Prostate gland (tissue), 2 donors: ENCODE results near the gene SMPD3. TPM values are rescaled to one million over a fixed set of nuclear protein-coding genes. Genes with fewer than 3 reads are reported as not detected.

Experiments used
- DNase-seq: peaks from one replicate; pipeline ENCODE4 v3.0.0-alpha.2; 2019; ENCODE audit warnings: low spot score
- H3K27ac ChIP-seq, 2 donors: fragments of 200-600 bp; sonication (generic); 2 replicates each; pipeline ENCODE4 v1.5.1; 2017 to 2019
- H3K27me3 ChIP-seq: fragments of 200-600 bp; sonication (generic); replicated peaks from 2 replicates; pipeline ENCODE4 v1.5.1; 2019; ENCODE audit not compliant: insufficient read depth
- H3K36me3 ChIP-seq, 2 donors: fragments of 200-600 bp; sonication (generic); 1 replicate in 1 of 2; 2 replicates in 1 of 2; pipeline versions ENCODE4 v1.5.1 to v1.8.1; 2017 to 2019
- H3K4me1 ChIP-seq: fragments of 200-600 bp; sonication (generic); replicated peaks from 2 replicates; pipeline ENCODE4 v1.5.1; 2019
- H3K4me3 ChIP-seq, 2 donors: fragments of 200-600 bp; sonication (generic); 2 replicates each; pipeline ENCODE4 v1.5.1; 2017 to 2019
- H3K9me3 ChIP-seq: fragments of 200-600 bp; sonication (generic); 2 replicates; pipeline ENCODE4 v1.5.1; 2017
- POLR2A ChIP-seq: fragments of 450-650 bp; IDR thresholded peaks from one replicate; pipeline ENCODE4 v1.6.1; 2016; ENCODE audit warnings: antibody characterized with exemption, mild to moderate bottlenecking
- POLR2AphosphoS5 ChIP-seq: sonication (generic); formaldehyde crosslinking; IDR thresholded peaks from one replicate; pipeline ENCODE4 v1.6.1; 2017; ENCODE audit warnings: antibody characterized with exemption
- WGBS: methylation state at CpG from one replicate; pipeline ENCODE4 v1.1.5; 2018; 5-methylcytosine and 5-hydroxymethylcytosine counted together
- intact Hi-C: fragments of 100-400 bp; cut with DNase I; formaldehyde crosslinking; loops from one replicate; pipeline ENCODE4 v1.14.2; 2022
- total RNA-seq, 2 donors: library from RNA; depleted of rRNA; stranded (reverse); fragments of >200 nt; gene quantifications; one replicate each; pipeline ENCODE4 v1.1.0, GENCODE V29; 2016
- TF ChIP-seq, protein P1 (sequence below), 4 experiments: fragments of 200-600 bp in 2 of 4; fragments of 450-650 bp in 2 of 4; sonication (generic) in 2 of 4; IDR thresholded peaks; 1 replicate in 3 of 4; 2 replicates in 1 of 4; pipeline ENCODE4 v1.5.1; 2016 to 2019; ENCODE audit warnings: antibody characterized with exemption in 4 of 4, mild to moderate bottlenecking in 2 of 4, moderate library complexity in 2 of 4

SMPD3 gene
- total RNA-seq, 2 donors from 2014 or later, result 4.7 to 27.8 TPM

DNA sequence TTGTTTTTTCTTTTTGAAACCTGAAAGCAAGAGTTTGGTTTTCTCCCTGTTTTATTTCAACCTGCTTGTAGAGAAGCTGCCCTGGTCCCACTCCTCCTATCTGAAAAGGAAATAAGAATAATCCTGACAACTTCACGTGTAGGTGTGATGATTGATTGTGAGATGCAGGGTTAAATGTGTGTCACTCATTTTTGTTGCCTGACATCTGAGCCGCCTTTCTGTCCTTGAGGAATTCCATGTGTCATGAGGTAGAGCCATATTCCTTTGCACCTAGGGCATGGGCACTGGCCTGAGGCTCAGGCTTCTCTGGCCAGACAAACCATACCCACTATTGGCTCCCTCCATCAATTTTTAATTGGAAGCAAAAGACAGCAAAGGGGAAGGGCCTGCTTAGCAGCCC is 10.2 kb upstream of the SMPD3 start:
- no peaks in the 10 kb centered on the region for H3K4me1 ChIP-seq
- no peaks in the 10 kb centered on the region for H3K36me3 ChIP-seq
- no peak overlapping the region for H3K27ac ChIP-seq

DNA sequence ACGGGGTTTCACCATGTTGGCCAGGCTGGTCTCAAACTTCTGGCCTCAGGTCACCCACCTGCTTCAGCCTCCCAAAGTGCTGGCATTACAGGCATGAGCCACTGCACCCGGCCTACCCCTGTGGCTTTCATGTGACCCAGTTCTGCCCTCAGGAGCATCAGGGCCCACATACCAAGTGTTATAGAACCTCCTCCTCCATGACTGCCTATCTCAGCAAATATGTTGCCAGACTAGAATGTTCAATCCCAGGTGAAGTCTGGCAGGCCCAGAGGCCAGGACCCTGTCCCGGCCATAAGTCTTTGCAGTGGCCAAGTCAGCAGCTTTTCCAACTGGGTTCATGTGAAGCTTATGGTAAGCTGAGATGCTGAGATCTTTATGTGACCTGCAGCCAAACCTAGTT is 9.8 kb upstream of the SMPD3 start:
- Histone ChIP-seq H3K9me3 (no peaks in the 10 kb centered on the region), H3K36me3 (no peaks in the 10 kb centered on the region), H3K4me1 (no peaks in the 10 kb centered on the region), H3K27me3 (no peaks in the 10 kb centered on the region), H3K27ac (no peak overlapping the region), H3K4me3 (no peak overlapping the region)
- no peak for TF ChIP-seq POLR2AphosphoS5
- WGBS, result 93% methylated on average over 3 of the region's 3 CpGs
- intact Hi-C loops, result no loop called here
- DNase-seq, result no peak

More for the DNA sequence above, 10.2 kb upstream of the SMPD3 start:
- intact Hi-C loops, result no loop called here
- TF ChIP-seq POLR2A, result no peak
- TF ChIP-seq, protein P1, sequence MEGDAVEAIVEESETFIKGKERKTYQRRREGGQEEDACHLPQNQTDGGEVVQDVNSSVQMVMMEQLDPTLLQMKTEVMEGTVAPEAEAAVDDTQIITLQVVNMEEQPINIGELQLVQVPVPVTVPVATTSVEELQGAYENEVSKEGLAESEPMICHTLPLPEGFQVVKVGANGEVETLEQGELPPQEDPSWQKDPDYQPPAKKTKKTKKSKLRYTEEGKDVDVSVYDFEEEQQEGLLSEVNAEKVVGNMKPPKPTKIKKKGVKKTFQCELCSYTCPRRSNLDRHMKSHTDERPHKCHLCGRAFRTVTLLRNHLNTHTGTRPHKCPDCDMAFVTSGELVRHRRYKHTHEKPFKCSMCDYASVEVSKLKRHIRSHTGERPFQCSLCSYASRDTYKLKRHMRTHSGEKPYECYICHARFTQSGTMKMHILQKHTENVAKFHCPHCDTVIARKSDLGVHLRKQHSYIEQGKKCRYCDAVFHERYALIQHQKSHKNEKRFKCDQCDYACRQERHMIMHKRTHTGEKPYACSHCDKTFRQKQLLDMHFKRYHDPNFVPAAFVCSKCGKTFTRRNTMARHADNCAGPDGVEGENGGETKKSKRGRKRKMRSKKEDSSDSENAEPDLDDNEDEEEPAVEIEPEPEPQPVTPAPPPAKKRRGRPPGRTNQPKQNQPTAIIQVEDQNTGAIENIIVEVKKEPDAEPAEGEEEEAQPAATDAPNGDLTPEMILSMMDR (IDR thresholded peaks at IDR 0.05), result no peak
- no peak for TF ChIP-seq POLR2AphosphoS5
- 66% methylated on average over 2 of the region's 2 CpGs for WGBS
- H3K9me3 ChIP-seq, result no peaks in the 10 kb centered on the region
- H3K4me3 ChIP-seq, result no peak overlapping the region
- DNase-seq, result no peak
- H3K27me3 ChIP-seq, result no peaks in the 10 kb centered on the region

DNA sequence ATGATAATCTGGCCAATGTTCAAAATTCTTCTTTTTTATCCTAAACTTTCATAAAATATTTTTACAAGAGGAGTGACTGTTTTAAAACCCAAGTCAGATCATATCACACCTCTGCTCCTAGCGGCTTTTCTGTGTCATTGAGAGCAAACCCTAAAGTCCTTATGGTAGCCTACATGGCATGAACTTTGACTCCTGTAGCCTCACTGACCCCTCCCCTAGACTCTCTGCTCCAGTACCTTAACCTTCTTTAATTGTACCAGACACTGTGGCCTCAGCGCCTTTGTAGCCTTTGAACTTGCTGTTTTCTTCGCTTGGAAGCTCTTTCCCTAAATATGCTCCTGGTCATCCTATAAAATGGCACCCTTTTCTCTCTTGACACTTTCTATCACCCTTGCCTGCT is 7.3 kb upstream of the SMPD3 start:
- no peaks in the 10 kb centered on the region for H3K4me1 ChIP-seq
- intact Hi-C loops, result no loop called here
- H3K9me3 ChIP-seq, result no peaks in the 10 kb centered on the region
- no peak overlapping the region for H3K4me3 ChIP-seq
- TF ChIP-seq POLR2A (no peak), POLR2AphosphoS5 (no peak)
- TF ChIP-seq, protein P1 (IDR thresholded peaks at IDR 0.05), result no peak
- no peaks in the 10 kb centered on the region for H3K36me3 ChIP-seq
- no peaks in the 10 kb centered on the region for H3K27me3 ChIP-seq
- 91% methylated on average over 3 of the region's 3 CpGs for WGBS
- no peak for DNase-seq
- H3K27ac ChIP-seq, result no peak overlapping the region

DNA sequence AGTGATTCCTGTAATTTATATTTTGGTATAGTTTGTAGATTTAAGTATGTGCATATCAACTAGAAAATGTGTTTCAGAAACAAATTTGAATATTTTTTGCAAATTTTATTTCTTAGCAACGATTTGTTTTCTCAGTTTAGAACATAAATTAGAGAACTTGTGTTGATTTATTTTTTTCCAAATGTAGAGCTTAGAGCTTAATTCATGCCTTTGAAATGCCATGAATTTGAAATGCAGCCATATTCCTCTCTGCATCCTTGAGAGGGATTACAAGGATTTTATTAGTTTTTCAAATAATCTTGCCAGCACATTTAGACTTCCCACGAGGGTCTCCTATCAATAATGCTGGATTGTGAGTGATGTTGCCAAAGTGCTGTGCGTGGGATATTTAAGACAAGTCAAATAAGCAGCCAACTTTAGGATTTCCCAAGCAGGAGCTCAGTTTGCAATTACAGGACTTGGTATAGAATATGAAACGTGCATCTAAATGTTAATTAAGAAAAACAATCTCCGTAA is 6.7 kb upstream of the SMPD3 start:
- Histone ChIP-seq H3K27me3 (no peaks in the 10 kb centered on the region), H3K4me1 (no peaks in the 10 kb centered on the region), H3K27ac (no peak overlapping the region), H3K9me3 (no peaks in the 10 kb centered on the region), H3K4me3 (no peak overlapping the region), H3K36me3 (no peaks in the 10 kb centered on the region)
- intact Hi-C loops, result no loop called here
- 57% methylated on average over 5 of the region's 5 CpGs for WGBS
- no peak for DNase-seq
- TF ChIP-seq POLR2AphosphoS5, result no peak
- TF ChIP-seq, protein P1 (IDR thresholded peaks at IDR 0.05), result no peak
- no peak for TF ChIP-seq POLR2A

DNA sequence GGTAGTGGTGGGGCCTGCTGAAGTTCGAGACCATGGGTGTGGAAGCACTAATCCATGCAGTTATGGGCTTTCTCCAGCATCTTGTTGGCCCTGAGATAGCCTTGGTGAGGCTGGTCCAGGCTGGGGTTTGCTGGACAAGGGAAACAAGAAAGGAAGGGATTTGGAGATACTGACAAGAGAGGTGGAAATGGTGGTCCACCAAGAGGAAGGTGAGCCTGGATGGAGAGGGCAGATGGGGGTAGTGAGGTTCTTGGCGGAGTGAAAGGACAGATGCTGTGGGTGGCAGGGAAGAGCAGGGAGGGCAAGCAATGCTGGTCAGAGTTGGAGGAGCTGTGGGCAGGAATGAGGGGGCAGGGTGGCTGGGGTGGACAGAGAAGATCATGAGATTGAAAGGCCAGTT is 5.5 kb upstream of the SMPD3 start:
- no peak overlapping the region for H3K27ac ChIP-seq
- no peaks in the 10 kb centered on the region for H3K4me1 ChIP-seq
- no peak for DNase-seq
- no peak for TF ChIP-seq POLR2AphosphoS5
- TF ChIP-seq POLR2A, result no peak
- TF ChIP-seq, protein P1 (IDR thresholded peaks at IDR 0.05), result no peak
- no peaks in the 10 kb centered on the region for H3K27me3 ChIP-seq
- no peak overlapping the region for H3K4me3 ChIP-seq
- intact Hi-C loops, result no loop called here
- no peaks in the 10 kb centered on the region for H3K36me3 ChIP-seq
- no peaks in the 10 kb centered on the region for H3K9me3 ChIP-seq
- WGBS, result 98% methylated on average over 2 of the region's 2 CpGs
